IMR-90 (cell line): ENCODE data around the gene CSF2RB. TPM values are rescaled to one million over a fixed set of nuclear protein-coding genes. Genes with fewer than 3 reads are reported as not detected.

Experiments used
- ATAC-seq: fragments of 200-7000 bp; cut with Tn5 transposase; 2 replicates; pipeline ENCODE4 v1.9.1; 2020; ENCODE audit warnings: low read depth, mild to moderate bottlenecking, moderate library complexity
- BruUV-seq: library from RNA; stranded (reverse); fragments of 400-500 nt; replicated peaks from 2 replicates; lab custom pipeline; 2021; lab: Mats Ljungman, UMichigan
- CTCF ChIA-PET: fragments of 300-600 bp; formaldehyde crosslinking; extraction: SDS; loops from one replicate; lab custom pipeline; 2021; ENCODE audit warnings: antibody characterized with exemption; lab: Yijun Ruan, JAX
- POLR2A ChIA-PET: fragments of 300-600 bp; sonication (Branson Sonifier 250); formaldehyde crosslinking; loops from one replicate; lab custom pipeline; 2022; ENCODE audit warnings: antibody characterized with exemption; ENCODE audit not compliant: unreplicated experiment; lab: Charles Lee
- DNase-seq: peaks from one replicate; pipeline ENCODE4 v3.0.0; 2013
- H2AFZ ChIP-seq: replicated peaks from 2 replicates; pipeline ENCODE3; 2013; ENCODE audit warnings: low read length, mild to moderate bottlenecking; ENCODE audit not compliant: poor library complexity
- H2AK5ac ChIP-seq: 2 replicates; pipeline ENCODE4 v1.6.1; 2013; ENCODE audit warnings: low read depth, low read length, inconsistent platforms
- H2AK9ac ChIP-seq: replicated peaks from 2 replicates; pipeline ENCODE3; 2013; ENCODE audit warnings: mild to moderate bottlenecking, low read depth, low read length, moderate library complexity; ENCODE audit not compliant: poor library complexity
- H2BK120ac ChIP-seq: 2 replicates; pipeline ENCODE4 v1.6.1; 2013; ENCODE audit warnings: low read depth, low read length, inconsistent platforms
- H2BK15ac ChIP-seq: 3 replicates; pipeline ENCODE4 v1.6.1; 2013; ENCODE audit warnings: low read depth, low read length, inconsistent platforms
- H2BK20ac ChIP-seq: 2 replicates; pipeline ENCODE4 v1.6.1; 2013; ENCODE audit warnings: low read depth, mild to moderate bottlenecking, inconsistent platforms, low read length, moderate library complexity
- H2BK5ac ChIP-seq: 2 replicates; pipeline ENCODE4 v1.6.1; 2013; ENCODE audit warnings: mild to moderate bottlenecking, low read depth, low read length, inconsistent platforms; ENCODE audit not compliant: poor library complexity, severe bottlenecking
- H3K14ac ChIP-seq: replicated peaks from 2 replicates; pipeline ENCODE4 v1.6.1; 2013; ENCODE audit warnings: low read depth, low read length, inconsistent platforms
- H3K18ac ChIP-seq: 2 replicates; pipeline ENCODE4 v1.6.1; 2013; ENCODE audit warnings: low read depth, low read length, control low read depth
- H3K23ac ChIP-seq: 2 replicates; pipeline ENCODE4 v1.6.1; 2013; ENCODE audit warnings: low read depth, low read length, inconsistent platforms
- H3K27ac ChIP-seq: 2 replicates; pipeline ENCODE4 v1.5.1; 2013; ENCODE audit warnings: mild to moderate bottlenecking, control low read depth, low read length; ENCODE audit not compliant: insufficient read depth
- H3K27me3 ChIP-seq: 2 replicates; pipeline ENCODE4 v1.6.1; 2013; ENCODE audit warnings: low read length; ENCODE audit not compliant: control insufficient read depth, insufficient read depth
- H3K36me3 ChIP-seq: 2 replicates; pipeline ENCODE4 v1.6.1; 2013; ENCODE audit warnings: low read length, mixed read lengths; ENCODE audit not compliant: control insufficient read depth, insufficient read depth
- H3K4ac ChIP-seq: 2 replicates; pipeline ENCODE4 v1.6.1; 2013; ENCODE audit warnings: low read depth, low read length, inconsistent platforms
- H3K4me1 ChIP-seq: 2 replicates; pipeline ENCODE4 v1.6.1; 2013; ENCODE audit warnings: low read length, mixed read lengths; ENCODE audit not compliant: control insufficient read depth, insufficient read depth
- H3K4me2 ChIP-seq: 2 replicates; pipeline ENCODE4 v1.6.1; 2013; ENCODE audit warnings: low read depth, mild to moderate bottlenecking, control low read depth, low read length, moderate library complexity
- H3K4me3 ChIP-seq: 2 replicates; pipeline ENCODE4 v1.5.1; 2013; ENCODE audit warnings: low read depth, mild to moderate bottlenecking, control low read depth, low read length, moderate library complexity; ENCODE audit not compliant: insufficient read depth
- H3K56ac ChIP-seq: 2 replicates; pipeline ENCODE4 v1.6.1; 2013; ENCODE audit warnings: low read length, inconsistent platforms; ENCODE audit not compliant: insufficient read depth; ENCODE audit errors: extremely low read depth
- H3K79me1 ChIP-seq, 2 experiments: 2 replicates each; pipeline ENCODE4 v1.6.1; 2013; ENCODE audit warnings: low read length in 2 of 2, inconsistent platforms in 1 of 2, low read depth in 1 of 2
- H3K9ac ChIP-seq: 2 replicates; pipeline ENCODE4 v1.6.1; 2013; ENCODE audit warnings: low read depth, low read length, control low read depth
- H3K9me1 ChIP-seq: 2 replicates; pipeline ENCODE4 v1.6.1; 2013; ENCODE audit warnings: low read length, inconsistent platforms; ENCODE audit not compliant: insufficient read depth
- H3K9me3 ChIP-seq: 2 replicates; pipeline ENCODE4 v1.6.1; 2013; ENCODE audit warnings: low read length; ENCODE audit not compliant: control insufficient read depth, insufficient read depth
- H4K20me1 ChIP-seq: 2 replicates; pipeline ENCODE4 v1.6.1; 2013; ENCODE audit warnings: low read length, inconsistent platforms; ENCODE audit not compliant: insufficient read depth
- H4K5ac ChIP-seq: 2 replicates; pipeline ENCODE4 v1.6.1; 2013; ENCODE audit warnings: mild to moderate bottlenecking, low read depth, low read length, control low read depth
- H4K8ac ChIP-seq, 2 experiments: 2 replicates each; pipeline ENCODE4 v1.6.1; 2013; ENCODE audit warnings: low read depth in 2 of 2, low read length in 2 of 2, control low read depth in 1 of 2, inconsistent platforms in 1 of 2
- H4K91ac ChIP-seq: 2 replicates; pipeline ENCODE4 v1.6.1; 2013; ENCODE audit warnings: low read depth, low read length, inconsistent platforms; ENCODE audit not compliant: insufficient read depth
- BHLHE40 ChIP-seq: fragments of 150-350 bp; IDR thresholded peaks from 2 replicates; pipeline ENCODE4 v1.6.1; 2016; ENCODE audit warnings: mild to moderate bottlenecking, low read depth, low read length
- CEBPB ChIP-seq: IDR thresholded peaks from 2 replicates; pipeline ENCODE4 v1.6.1; 2012; ENCODE audit warnings: low read depth, low read length, improper control_type of control experiment
- CHD1 ChIP-seq: IDR thresholded peaks from 2 replicates; pipeline ENCODE4 v1.6.1; 2012; ENCODE audit warnings: low read depth, low read length, improper control_type of control experiment
- CTCF ChIP-seq: conservative IDR thresholded peaks from 2 replicates; pipeline ENCODE4 v1.5.1; 2012; ENCODE audit warnings: mild to moderate bottlenecking, low read depth, low read length, improper control_type of control experiment
- ELK1 ChIP-seq: fragments of 150-350 bp; IDR thresholded peaks from 2 replicates; pipeline ENCODE4 v1.6.1; 2016; ENCODE audit warnings: low read depth, mild to moderate bottlenecking, low read length, moderate library complexity, borderline replicate concordance
- FOS ChIP-seq: fragments of 150-350 bp; IDR thresholded peaks from 2 replicates; pipeline ENCODE4 v1.6.1; 2016; ENCODE audit warnings: low read depth, low read length
- MAFK ChIP-seq: IDR thresholded peaks from 2 replicates; pipeline ENCODE4 v1.6.1; 2012; ENCODE audit warnings: low read depth, low read length, improper control_type of control experiment
- MAZ ChIP-seq: IDR thresholded peaks from 2 replicates; pipeline ENCODE4 v1.6.1; 2012; ENCODE audit warnings: low read depth, mild to moderate bottlenecking, low read length, improper control_type of control experiment, moderate library complexity, borderline replicate concordance
- MXI1 ChIP-seq: IDR thresholded peaks from 2 replicates; pipeline ENCODE4 v1.6.1; 2012; ENCODE audit warnings: low read depth, mild to moderate bottlenecking, low read length, moderate library complexity, borderline replicate concordance
- NFE2L2 ChIP-seq: fragments of 150-350 bp; IDR thresholded peaks from 2 replicates; pipeline ENCODE4 v1.6.1; 2016; ENCODE audit warnings: low read depth, mild to moderate bottlenecking, low read length
- POLR2A ChIP-seq: IDR thresholded peaks from 2 replicates; pipeline ENCODE4 v1.6.1; 2012; ENCODE audit warnings: mild to moderate bottlenecking, low read depth, low read length
- RAD21 ChIP-seq: IDR thresholded peaks from 2 replicates; pipeline ENCODE4 v1.6.1; 2012; ENCODE audit warnings: low read length, improper control_type of control experiment
- RCOR1 ChIP-seq: IDR thresholded peaks from 2 replicates; pipeline ENCODE4 v1.6.1; 2012; ENCODE audit warnings: mild to moderate bottlenecking, low read length, improper control_type of control experiment; ENCODE audit not compliant: insufficient replicate concordance
- RFX5 ChIP-seq: IDR thresholded peaks from 2 replicates; pipeline ENCODE4 v1.8.0; 2012; ENCODE audit warnings: low read depth, mild to moderate bottlenecking, low read length, moderate library complexity
- SMC3 ChIP-seq: fragments of 150-350 bp; IDR thresholded peaks from 2 replicates; pipeline ENCODE4 v1.6.1; 2016; ENCODE audit warnings: low read depth, mild to moderate bottlenecking, antibody characterized with exemption, low read length, moderate library complexity
- WGBS, 2 experiments: methylation state at CpG; one replicate each; pipeline versions ENCODE4 v1.1.5 to v1.1.7; 2013; ENCODE audit warnings: missing lambda C conversion rate in 2 of 2; ENCODE audit not compliant: insufficient read length in 1 of 2; ENCODE audit errors: extremely low coverage in 2 of 2; 5-methylcytosine and 5-hydroxymethylcytosine counted together
- dilution Hi-C: fragments of 300-500 bp; cut with HindIII; formaldehyde crosslinking; loops from one replicate; pipeline ENCODE4 v1.14.3; 2018; ENCODE audit warnings: low sequenced_read_pairs; ENCODE audit not compliant: unreplicated experiment
- in situ Hi-C: fragments of 300-500 bp; cut with MboI; formaldehyde crosslinking; loops from 3 replicates; pipeline ENCODE4 v1.14.3; 2019; ENCODE audit warnings: low sequenced_read_pairs, inconsistent platforms, mixed read lengths
- intact Hi-C: fragments of 100-400 bp; cut with micrococcal nuclease; formaldehyde crosslinking; loops from 2 replicates; pipeline ENCODE4 v1.10.0; 2022
- polyA plus RNA-seq, 3 experiments: library from polyadenylated mRNA; depleted of rRNA; stranded (reverse); fragments of >200 nt; gene quantifications; 2 replicates each; pipeline ENCODE4 v1.2.3, GENCODE V29; 2012; ENCODE audit warnings: low replicate concordance in 1 of 3
- total RNA-seq: library from RNA; depleted of rRNA; stranded (reverse); fragments of >200 nt; gene quantifications from 2 replicates; pipeline ENCODE4 v1.2.3, GENCODE V29; 2012

Gene CSF2RB
- total and polyA plus RNA-seq, 2 of the 4 experiments (the other 2 are of a cell fraction) = not detected

- H2BK20ac ChIP-seq = no peak overlapping the region
- H3K9me3 ChIP-seq = no peaks in the 10 kb centered on the region
- no peaks in the 10 kb centered on the region for H3K9me1 ChIP-seq
- no peak overlapping the region for H4K8ac ChIP-seq
- intact Hi-C loops (no loop called here), in situ Hi-C loops (no loop called here), dilution Hi-C loops (no loop called here)
- H3K36me3 ChIP-seq = no peaks in the 10 kb centered on the region
- no peak overlapping the region for H4K91ac ChIP-seq
- H3K27me3 ChIP-seq = peaks cover 15% of the 10 kb centered on the region
- no TSS peak for BruUV-seq
- ChIA-PET CTCF (interaction anchor here (1.6 kb wide), 1 partner anchor 16 kb away, joined by 5 read pairs; no protein-coding TSS in a partner anchor), POLR2A (no interaction called here)
- H3K56ac ChIP-seq = no peak overlapping the region
- H2BK15ac ChIP-seq = no peak overlapping the region
- H4K20me1 ChIP-seq = no peaks in the 10 kb centered on the region; the same call in 1 of the 2 replicates
- no peak overlapping the region for H2BK120ac ChIP-seq
- no peak overlapping the region for H3K18ac ChIP-seq
- no peak overlapping the region for H2AFZ ChIP-seq
- H4K5ac ChIP-seq = no peak overlapping the region
- H2BK5ac ChIP-seq = no peak overlapping the region
- no peak overlapping the region for H2AK5ac ChIP-seq
- DNase-seq (no peak), ATAC-seq (no peak)
- no peak overlapping the region for H3K9ac ChIP-seq
- 72% methylated on average over 5 of the region's 11 CpGs; no CpG with 5 or more reads in 1 of the 2 experiments for WGBS, 2 experiments
- no peak overlapping the region for H3K4me2 ChIP-seq
- H3K4me3 ChIP-seq = no peak overlapping the region
- H3K79me1 ChIP-seq = no peaks in the 10 kb centered on the region
- peak overlapping the region; percentile 61 for H2AK9ac ChIP-seq
- H3K4ac ChIP-seq = no peak overlapping the region
- no peak overlapping the region for H3K14ac ChIP-seq
- no peak for TF ChIP-seq CTCF
- no peak for TF ChIP-seq SMC3
- no peak for TF ChIP-seq FOS
- TF ChIP-seq NFE2L2 = no peak
- no peak for TF ChIP-seq MAFK
- no peak for TF ChIP-seq RFX5
- TF ChIP-seq ELK1 = no peak
- TF ChIP-seq MAZ = no peak
- no peak for TF ChIP-seq RAD21
- TF ChIP-seq POLR2A = no peak
- TF ChIP-seq BHLHE40 = no peak
- no peak for TF ChIP-seq MXI1
- TF ChIP-seq CEBPB = no peak
- TF ChIP-seq CHD1 = no peak
- no peak for TF ChIP-seq RCOR1
- no peak overlapping the region for H3K27ac ChIP-seq
- no peaks in the 10 kb centered on the region for H3K4me1 ChIP-seq
- no peak overlapping the region for H3K23ac ChIP-seq
These were observed 41.8 kb upstream of the CSF2RB start for GRCh38 chr22:36871669-36872081.
